Measurements from ENCODE around the gene TMEM222. TPM values are rescaled to one million over a fixed set of nuclear protein-coding genes. Genes with fewer than 3 reads are reported as not detected.

Gene TMEM222
- total RNA-seq, 1 experiment from 2014 or later = 28.7 TPM

DNA sequence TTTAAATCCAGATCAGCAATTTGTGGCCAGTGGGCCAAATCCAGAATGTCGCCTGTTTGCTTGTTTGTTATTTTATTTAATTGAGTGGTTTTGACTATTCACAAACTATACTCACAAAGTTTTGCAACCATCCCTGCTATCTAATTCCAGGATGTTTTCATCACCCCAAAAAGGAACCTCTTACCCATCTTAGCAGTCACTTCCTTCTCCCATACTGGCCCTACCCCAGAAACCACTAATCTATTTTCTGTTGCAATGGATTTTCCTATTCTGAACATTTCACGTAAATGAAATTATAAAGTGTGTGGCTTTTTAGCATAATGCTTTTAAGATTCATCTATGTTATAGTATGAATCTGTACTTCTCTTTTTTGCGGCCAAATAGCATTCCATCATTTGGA, 46.3 kb upstream of the TMEM222 start:
- Mint-ChIP-seq H3K36me3 (peaks cover 11% of the 10 kb centered on the region), H3K4me1 (no peaks in the 10 kb centered on the region), H3K4me3 (no peak overlapping the region), H3K27me3 (ENCODE audit: low read depth) (peaks cover 3% of the 10 kb centered on the region; the same call in 1 of the 2 replicates), H3K9me3 (peaks cover 16% of the 10 kb centered on the region), H3K27ac (no peak overlapping the region)
- POLR2A ChIA-PET = no interaction called here
- TF ChIP-seq, protein P1, sequence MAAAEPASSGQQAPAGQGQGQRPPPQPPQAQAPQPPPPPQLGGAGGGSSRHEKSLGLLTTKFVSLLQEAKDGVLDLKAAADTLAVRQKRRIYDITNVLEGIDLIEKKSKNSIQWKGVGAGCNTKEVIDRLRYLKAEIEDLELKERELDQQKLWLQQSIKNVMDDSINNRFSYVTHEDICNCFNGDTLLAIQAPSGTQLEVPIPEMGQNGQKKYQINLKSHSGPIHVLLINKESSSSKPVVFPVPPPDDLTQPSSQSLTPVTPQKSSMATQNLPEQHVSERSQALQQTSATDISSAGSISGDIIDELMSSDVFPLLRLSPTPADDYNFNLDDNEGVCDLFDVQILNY (CRISPR knock-in tag; IDR thresholded peaks at IDR 0.05) = no peak
- no peak for TF ChIP-seq NFATC4 (CRISPR knock-in tag; IDR thresholded peaks at IDR 0.05)
- no peak for TF ChIP-seq SMAD4 (CRISPR knock-in tag; IDR thresholded peaks at IDR 0.05)
- TF ChIP-seq TEAD4 (CRISPR knock-in tag; IDR thresholded peaks at IDR 0.05) = no peak
- no peak for TF ChIP-seq FOXK1 (CRISPR knock-in tag; IDR thresholded peaks at IDR 0.05)
- no peak for TF ChIP-seq ZBTB21 (CRISPR knock-in tag; IDR thresholded peaks at IDR 0.05; ENCODE audit: borderline replicate concordance)
- no peak for TF ChIP-seq ZNF396 (CRISPR knock-in tag; IDR thresholded peaks at IDR 0.05; ENCODE audit: borderline replicate concordance)
- no peak for DNase-seq (ENCODE audit: low spot score)
- no peak for ATAC-seq
- CTCF ChIA-PET = no interaction called here

DNA sequence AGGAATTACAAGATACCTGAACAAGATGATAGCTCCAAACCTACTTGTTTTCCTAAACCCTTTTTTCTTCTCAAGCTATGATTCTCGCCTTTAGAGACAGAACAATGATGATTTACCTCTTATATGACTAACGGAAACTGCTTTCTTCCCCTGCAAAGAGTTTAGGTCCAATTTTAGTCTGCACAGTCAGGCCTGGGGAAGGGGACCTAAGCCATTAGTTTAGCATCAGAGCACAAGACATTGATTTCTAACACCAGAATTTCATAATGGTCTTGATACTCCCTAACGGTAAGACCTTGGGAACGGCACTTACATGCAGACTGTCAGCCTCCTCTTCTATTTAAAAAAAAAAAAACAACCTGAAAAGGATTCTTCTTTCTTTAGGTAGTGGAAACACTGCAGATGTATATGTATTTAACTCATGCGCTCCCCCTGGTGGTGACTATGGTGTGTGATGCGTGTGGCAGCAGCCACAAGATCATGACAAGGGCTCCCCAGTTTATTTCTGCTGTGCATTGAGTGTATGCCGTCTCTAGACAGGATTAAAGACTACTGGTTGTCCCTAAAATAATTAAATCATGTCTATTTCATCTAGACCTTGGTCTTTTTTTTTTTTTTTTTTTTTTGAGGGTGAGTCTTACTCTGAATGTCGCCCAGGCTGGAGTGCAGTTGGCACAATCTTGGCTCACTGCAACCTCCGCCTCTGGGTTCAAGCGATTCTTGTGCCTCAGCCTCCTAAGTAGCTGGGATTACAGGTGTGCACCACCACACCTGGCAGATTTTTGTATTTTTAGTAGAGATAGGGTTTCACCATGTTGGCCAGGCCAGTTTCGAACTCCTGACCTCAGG, 37.3 kb upstream of the TMEM222 start:
- Mint-ChIP-seq H3K27me3 (ENCODE audit: low read depth) (no peaks in the 10 kb centered on the region), H3K36me3 (peaks cover 6% of the 10 kb centered on the region), H3K4me3 (no peak overlapping the region), H3K9me3 (no peaks in the 10 kb centered on the region), H3K4me1 (no peaks in the 10 kb centered on the region; the same call in 1 of the 2 replicates), H3K27ac (peak overlapping the region; percentile 17)
- TF ChIP-seq, protein P2, sequence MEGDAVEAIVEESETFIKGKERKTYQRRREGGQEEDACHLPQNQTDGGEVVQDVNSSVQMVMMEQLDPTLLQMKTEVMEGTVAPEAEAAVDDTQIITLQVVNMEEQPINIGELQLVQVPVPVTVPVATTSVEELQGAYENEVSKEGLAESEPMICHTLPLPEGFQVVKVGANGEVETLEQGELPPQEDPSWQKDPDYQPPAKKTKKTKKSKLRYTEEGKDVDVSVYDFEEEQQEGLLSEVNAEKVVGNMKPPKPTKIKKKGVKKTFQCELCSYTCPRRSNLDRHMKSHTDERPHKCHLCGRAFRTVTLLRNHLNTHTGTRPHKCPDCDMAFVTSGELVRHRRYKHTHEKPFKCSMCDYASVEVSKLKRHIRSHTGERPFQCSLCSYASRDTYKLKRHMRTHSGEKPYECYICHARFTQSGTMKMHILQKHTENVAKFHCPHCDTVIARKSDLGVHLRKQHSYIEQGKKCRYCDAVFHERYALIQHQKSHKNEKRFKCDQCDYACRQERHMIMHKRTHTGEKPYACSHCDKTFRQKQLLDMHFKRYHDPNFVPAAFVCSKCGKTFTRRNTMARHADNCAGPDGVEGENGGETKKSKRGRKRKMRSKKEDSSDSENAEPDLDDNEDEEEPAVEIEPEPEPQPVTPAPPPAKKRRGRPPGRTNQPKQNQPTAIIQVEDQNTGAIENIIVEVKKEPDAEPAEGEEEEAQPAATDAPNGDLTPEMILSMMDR (IDR thresholded peaks at IDR 0.05) = peak; percentile 91
- TF ChIP-seq, protein P3, sequence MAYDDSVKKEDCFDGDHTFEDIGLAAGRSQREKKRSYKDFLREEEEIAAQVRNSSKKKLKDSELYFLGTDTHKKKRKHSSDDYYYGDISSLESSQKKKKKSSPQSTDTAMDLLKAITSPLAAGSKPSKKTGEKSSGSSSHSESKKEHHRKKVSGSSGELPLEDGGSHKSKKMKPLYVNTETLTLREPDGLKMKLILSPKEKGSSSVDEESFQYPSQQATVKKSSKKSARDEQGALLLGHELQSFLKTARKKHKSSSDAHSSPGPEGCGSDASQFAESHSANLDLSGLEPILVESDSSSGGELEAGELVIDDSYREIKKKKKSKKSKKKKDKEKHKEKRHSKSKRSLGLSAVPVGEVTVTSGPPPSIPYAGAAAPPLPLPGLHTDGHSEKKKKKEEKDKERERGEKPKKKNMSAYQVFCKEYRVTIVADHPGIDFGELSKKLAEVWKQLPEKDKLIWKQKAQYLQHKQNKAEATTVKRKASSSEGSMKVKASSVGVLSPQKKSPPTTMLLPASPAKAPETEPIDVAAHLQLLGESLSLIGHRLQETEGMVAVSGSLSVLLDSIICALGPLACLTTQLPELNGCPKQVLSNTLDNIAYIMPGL (CRISPR knock-in tag; IDR thresholded peaks at IDR 0.05) = no peak
- ATAC-seq (peak; percentile 88), DNase-seq (ENCODE audit: low spot score) (peak; percentile 90)
- CTCF ChIA-PET = interaction anchor here (0.6 to 3.3 kb wide), 17 partner anchors 12 to 865 kb away, joined by 3 to 20 read pairs (median 6); no protein-coding TSS in a partner anchor
- POLR2A ChIA-PET = no interaction called here

DNA sequence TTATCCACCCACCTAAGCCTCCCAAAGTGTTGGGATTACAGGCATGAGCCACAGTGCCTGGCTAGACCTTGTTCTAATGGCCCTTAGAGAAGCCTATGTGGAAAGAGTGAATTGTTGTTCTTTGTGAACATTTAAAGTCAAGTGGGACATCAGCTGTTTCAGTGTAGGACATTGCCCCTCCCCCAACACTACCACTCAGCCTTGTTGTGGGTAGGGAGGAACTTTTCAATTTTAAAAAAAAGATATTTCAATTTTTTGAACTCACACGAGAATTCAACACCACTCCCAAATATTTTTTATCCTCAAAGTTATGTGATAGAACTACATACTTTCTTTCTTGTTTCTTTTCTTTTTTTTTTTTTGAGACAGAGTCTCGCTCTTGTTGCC, 36.7 kb upstream of the TMEM222 start:
- no peak for DNase-seq (ENCODE audit: low spot score)
- Mint-ChIP-seq H3K4me1 (no peaks in the 10 kb centered on the region; the same call in 1 of the 2 replicates), H3K36me3 (peaks cover 10% of the 10 kb centered on the region), H3K27ac (no peak overlapping the region), H3K4me3 (no peak overlapping the region), H3K9me3 (peaks cover 1% of the 10 kb centered on the region; the same call in 1 of the 2 replicates), H3K27me3 (ENCODE audit: low read depth) (no peaks in the 10 kb centered on the region)
- ChIA-PET POLR2A (no interaction called here), CTCF (interaction anchor here (1.1 to 3.3 kb wide), 5 partner anchors 11 to 241 kb away, joined by 3 to 20 read pairs (median 7); no protein-coding TSS in a partner anchor)
- ATAC-seq = no peak
- TF ChIP-seq, protein P4, sequence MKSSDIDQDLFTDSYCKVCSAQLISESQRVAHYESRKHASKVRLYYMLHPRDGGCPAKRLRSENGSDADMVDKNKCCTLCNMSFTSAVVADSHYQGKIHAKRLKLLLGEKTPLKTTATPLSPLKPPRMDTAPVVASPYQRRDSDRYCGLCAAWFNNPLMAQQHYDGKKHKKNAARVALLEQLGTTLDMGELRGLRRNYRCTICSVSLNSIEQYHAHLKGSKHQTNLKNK (CRISPR knock-in tag; IDR thresholded peaks at IDR 0.05) = no peak
- no peak for TF ChIP-seq JUN (CRISPR knock-in tag; IDR thresholded peaks at IDR 0.05)
- no peak for TF ChIP-seq CBFB (CRISPR knock-in tag; IDR thresholded peaks at IDR 0.05; ENCODE audit: low read depth)
- TF ChIP-seq, protein P5, sequence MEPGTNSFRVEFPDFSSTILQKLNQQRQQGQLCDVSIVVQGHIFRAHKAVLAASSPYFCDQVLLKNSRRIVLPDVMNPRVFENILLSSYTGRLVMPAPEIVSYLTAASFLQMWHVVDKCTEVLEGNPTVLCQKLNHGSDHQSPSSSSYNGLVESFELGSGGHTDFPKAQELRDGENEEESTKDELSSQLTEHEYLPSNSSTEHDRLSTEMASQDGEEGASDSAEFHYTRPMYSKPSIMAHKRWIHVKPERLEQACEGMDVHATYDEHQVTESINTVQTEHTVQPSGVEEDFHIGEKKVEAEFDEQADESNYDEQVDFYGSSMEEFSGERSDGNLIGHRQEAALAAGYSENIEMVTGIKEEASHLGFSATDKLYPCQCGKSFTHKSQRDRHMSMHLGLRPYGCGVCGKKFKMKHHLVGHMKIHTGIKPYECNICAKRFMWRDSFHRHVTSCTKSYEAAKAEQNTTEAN (CRISPR knock-in tag; IDR thresholded peaks at IDR 0.05) = no peak
- TF ChIP-seq, protein P6, sequence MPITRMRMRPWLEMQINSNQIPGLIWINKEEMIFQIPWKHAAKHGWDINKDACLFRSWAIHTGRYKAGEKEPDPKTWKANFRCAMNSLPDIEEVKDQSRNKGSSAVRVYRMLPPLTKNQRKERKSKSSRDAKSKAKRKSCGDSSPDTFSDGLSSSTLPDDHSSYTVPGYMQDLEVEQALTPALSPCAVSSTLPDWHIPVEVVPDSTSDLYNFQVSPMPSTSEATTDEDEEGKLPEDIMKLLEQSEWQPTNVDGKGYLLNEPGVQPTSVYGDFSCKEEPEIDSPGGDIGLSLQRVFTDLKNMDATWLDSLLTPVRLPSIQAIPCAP (CRISPR knock-in tag; IDR thresholded peaks at IDR 0.05) = no peak
- TF ChIP-seq ETV6 (CRISPR knock-in tag; IDR thresholded peaks at IDR 0.05) = no peak
- no peak for TF ChIP-seq CREB1 (CRISPR knock-in tag; IDR thresholded peaks at IDR 0.05)
- TF ChIP-seq NFE2L1 (CRISPR knock-in tag; IDR thresholded peaks at IDR 0.05) = no peak
- TF ChIP-seq, protein P7, sequence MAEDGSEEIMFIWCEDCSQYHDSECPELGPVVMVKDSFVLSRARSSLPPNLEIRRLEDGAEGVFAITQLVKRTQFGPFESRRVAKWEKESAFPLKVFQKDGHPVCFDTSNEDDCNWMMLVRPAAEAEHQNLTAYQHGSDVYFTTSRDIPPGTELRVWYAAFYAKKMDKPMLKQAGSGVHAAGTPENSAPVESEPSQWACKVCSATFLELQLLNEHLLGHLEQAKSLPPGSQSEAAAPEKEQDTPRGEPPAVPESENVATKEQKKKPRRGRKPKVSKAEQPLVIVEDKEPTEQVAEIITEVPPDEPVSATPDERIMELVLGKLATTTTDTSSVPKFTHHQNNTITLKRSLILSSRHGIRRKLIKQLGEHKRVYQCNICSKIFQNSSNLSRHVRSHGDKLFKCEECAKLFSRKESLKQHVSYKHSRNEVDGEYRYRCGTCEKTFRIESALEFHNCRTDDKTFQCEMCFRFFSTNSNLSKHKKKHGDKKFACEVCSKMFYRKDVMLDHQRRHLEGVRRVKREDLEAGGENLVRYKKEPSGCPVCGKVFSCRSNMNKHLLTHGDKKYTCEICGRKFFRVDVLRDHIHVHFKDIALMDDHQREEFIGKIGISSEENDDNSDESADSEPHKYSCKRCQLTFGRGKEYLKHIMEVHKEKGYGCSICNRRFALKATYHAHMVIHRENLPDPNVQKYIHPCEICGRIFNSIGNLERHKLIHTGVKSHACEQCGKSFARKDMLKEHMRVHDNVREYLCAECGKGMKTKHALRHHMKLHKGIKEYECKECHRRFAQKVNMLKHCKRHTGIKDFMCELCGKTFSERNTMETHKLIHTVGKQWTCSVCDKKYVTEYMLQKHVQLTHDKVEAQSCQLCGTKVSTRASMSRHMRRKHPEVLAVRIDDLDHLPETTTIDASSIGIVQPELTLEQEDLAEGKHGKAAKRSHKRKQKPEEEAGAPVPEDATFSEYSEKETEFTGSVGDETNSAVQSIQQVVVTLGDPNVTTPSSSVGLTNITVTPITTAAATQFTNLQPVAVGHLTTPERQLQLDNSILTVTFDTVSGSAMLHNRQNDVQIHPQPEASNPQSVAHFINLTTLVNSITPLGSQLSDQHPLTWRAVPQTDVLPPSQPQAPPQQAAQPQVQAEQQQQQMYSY (CRISPR knock-in tag; IDR thresholded peaks at IDR 0.05) = no peak
- no peak for TF ChIP-seq TP53 (CRISPR knock-in tag; IDR thresholded peaks at IDR 0.05)
- TF ChIP-seq OVOL2 (CRISPR knock-in tag; IDR thresholded peaks at IDR 0.05; ENCODE audit: borderline replicate concordance) = no peak
- TF ChIP-seq KAT7 (CRISPR knock-in tag; IDR thresholded peaks at IDR 0.05; ENCODE audit: borderline replicate concordance) = no peak
